HEK293 (cell line): ENCODE measurements around the gene ZNF675.

Experiments used
- CTCF ChIA-PET: fragments of 350-600 bp; formaldehyde crosslinking; extraction: SDS; loops from one replicate; lab custom pipeline; 2021; ENCODE audit warnings: antibody characterized with exemption; lab: Yijun Ruan, JAX
- POLR2A ChIA-PET: fragments of 300-600 bp; formaldehyde crosslinking; extraction: SDS; loops from one replicate; lab custom pipeline; 2020; ENCODE audit warnings: antibody characterized with exemption, inconsistent platforms; lab: Yijun Ruan, JAX
- H3K27ac ChIP-seq: fragments of 200-500 bp; sonication (Bioruptor generic); 2 replicates; pipeline ENCODE4 v1.5.1; 2014; ENCODE audit warnings: low read depth, low read length, control low read depth, inconsistent platforms; ENCODE audit errors: extremely low read depth
- H3K36me3 ChIP-seq, 2 experiments: fragments of 200-500 bp in 1 of 2; sonication (Bioruptor generic) in 1 of 2; 1 replicate in 1 of 2; 2 replicates in 1 of 2; pipeline ENCODE4 v1.5.1; 2014 to 2017; ENCODE audit warnings: inconsistent platforms in 2 of 2, low read length in 2 of 2; ENCODE audit not compliant: control insufficient read depth in 2 of 2, insufficient read depth in 1 of 2
- H3K4me1 ChIP-seq: fragments of 200-500 bp; sonication (Bioruptor generic); 2 replicates; pipeline ENCODE4 v1.5.1; 2014; ENCODE audit warnings: mild to moderate bottlenecking, low read length, inconsistent platforms; ENCODE audit not compliant: control insufficient read depth, insufficient read depth
- H3K4me3 ChIP-seq: 2 replicates; pipeline ENCODE4 v1.5.1; 2011; ENCODE audit warnings: low read depth, mild to moderate bottlenecking, control low read depth, low read length, moderate library complexity
- H3K9me3 ChIP-seq: fragments of 200-500 bp; sonication (Bioruptor generic); 2 replicates; pipeline ENCODE4 v1.5.1; 2014; ENCODE audit warnings: low read depth, low read length, inconsistent platforms; ENCODE audit not compliant: control insufficient read depth, insufficient read depth
- GLI4 ChIP-seq: fragments of 450-650 bp; formaldehyde crosslinking; IDR thresholded peaks from 2 replicates; pipeline ENCODE4 v1.5.1; 2016; ENCODE audit warnings: missing biosample characterization, missing genetic modification characterization
- KLF9 ChIP-seq: fragments of 450-650 bp; formaldehyde crosslinking; IDR thresholded peaks from 2 replicates; pipeline ENCODE4 v1.5.1; 2016; ENCODE audit warnings: missing biosample characterization, missing genetic modification characterization, low read depth
- MYNN ChIP-seq: fragments of 450-650 bp; formaldehyde crosslinking; IDR thresholded peaks from 2 replicates; pipeline ENCODE4 v1.5.1; 2016; ENCODE audit warnings: missing biosample characterization, missing genetic modification characterization, borderline replicate concordance
- PRDM2 ChIP-seq: fragments of 450-650 bp; formaldehyde crosslinking; IDR thresholded peaks from 2 replicates; pipeline ENCODE4 v1.5.1; 2016; ENCODE audit warnings: missing biosample characterization, missing genetic modification characterization, borderline replicate concordance
- PRDM4 ChIP-seq: fragments of 450-650 bp; formaldehyde crosslinking; IDR thresholded peaks from 2 replicates; pipeline ENCODE4 v1.5.1; 2017; ENCODE audit warnings: missing biosample characterization, missing genetic modification characterization
- PRDM6 ChIP-seq: fragments of 450-650 bp; formaldehyde crosslinking; IDR thresholded peaks from 2 replicates; pipeline ENCODE4 v1.5.1; 2017; ENCODE audit warnings: missing biosample characterization, missing genetic modification characterization
- ZFHX2 ChIP-seq: fragments of 450-650 bp; formaldehyde crosslinking; conservative IDR thresholded peaks from 2 replicates; pipeline ENCODE4 v1.5.1; 2016; ENCODE audit warnings: missing biosample characterization, missing genetic modification characterization
- ZNF114 ChIP-seq: fragments of 450-650 bp; formaldehyde crosslinking; IDR thresholded peaks from 2 replicates; pipeline ENCODE4 v1.5.0; 2017; ENCODE audit warnings: missing biosample characterization, missing genetic modification characterization
- ZNF157 ChIP-seq: fragments of 450-650 bp; formaldehyde crosslinking; IDR thresholded peaks from 2 replicates; pipeline ENCODE4 v1.5.1; 2016; ENCODE audit warnings: missing biosample characterization, missing genetic modification characterization
- ZNF184 ChIP-seq: fragments of 450-650 bp; IDR thresholded peaks from 2 replicates; pipeline ENCODE4 v1.5.1; 2018; ENCODE audit warnings: missing biosample characterization, mild to moderate bottlenecking, missing genetic modification characterization
- ZNF221 ChIP-seq: fragments of 450-650 bp; formaldehyde crosslinking; IDR thresholded peaks from 2 replicates; pipeline ENCODE4 v1.5.1; 2017; ENCODE audit warnings: missing biosample characterization, missing genetic modification characterization, borderline replicate concordance
- ZNF354C ChIP-seq: fragments of 450-650 bp; formaldehyde crosslinking; IDR thresholded peaks from 2 replicates; pipeline ENCODE4 v1.5.1; 2016; ENCODE audit warnings: missing biosample characterization, missing genetic modification characterization, low read depth, borderline replicate concordance
- ZNF514 ChIP-seq: fragments of 450-650 bp; formaldehyde crosslinking; IDR thresholded peaks from 2 replicates; pipeline ENCODE4 v1.5.1; 2016; ENCODE audit warnings: missing biosample characterization, missing genetic modification characterization
- ZNF571 ChIP-seq: fragments of 450-650 bp; formaldehyde crosslinking; IDR thresholded peaks from 2 replicates; pipeline ENCODE4 v1.5.0; 2017; ENCODE audit warnings: missing biosample characterization, missing genetic modification characterization
- ZSCAN18 ChIP-seq: fragments of 450-650 bp; formaldehyde crosslinking; IDR thresholded peaks from 2 replicates; pipeline ENCODE4 v1.5.1; 2016; ENCODE audit warnings: missing biosample characterization, missing genetic modification characterization
- ZSCAN23 ChIP-seq: fragments of 450-650 bp; formaldehyde crosslinking; IDR thresholded peaks from 2 replicates; pipeline ENCODE4 v1.5.1; 2016; ENCODE audit warnings: missing biosample characterization, missing genetic modification characterization
- ZSCAN5A ChIP-seq: fragments of 450-650 bp; formaldehyde crosslinking; IDR thresholded peaks from 2 replicates; pipeline ENCODE4 v1.5.1; 2016; ENCODE audit warnings: missing biosample characterization, missing genetic modification characterization

Gene ZNF675

GRCh38 chr19:23665651-23666410, 21.2 kb downstream of the ZNF675 start:
- Histone ChIP-seq H3K9me3 (no peaks in the 10 kb centered on the region), H3K27ac (no peak overlapping the region), H3K36me3 (peaks cover 20 to 49% of the 10 kb centered on the region in 2 experiments), H3K4me3 (no peak overlapping the region), H3K4me1 (no peaks in the 10 kb centered on the region)
- CTCF ChIA-PET: no interaction called here
- POLR2A ChIA-PET: interaction anchor here (0.6 kb wide), 1 partner anchor 425 kb away, joined by 3 read pairs; no protein-coding TSS in a partner anchor
- no peak for TF ChIP-seq ZNF354C (tag by site-specific recombination)
- TF ChIP-seq ZSCAN5A (tag by site-specific recombination): no peak
- no peak for TF ChIP-seq ZNF571
- no peak for TF ChIP-seq MYNN (tag by site-specific recombination)
- no peak for TF ChIP-seq ZNF157 (tag by site-specific recombination)
- no peak for TF ChIP-seq PRDM2 (tag by site-specific recombination)
- no peak for TF ChIP-seq KLF9
- no peak for TF ChIP-seq ZSCAN18 (tag by site-specific recombination)
- TF ChIP-seq ZSCAN23 (tag by site-specific recombination): no peak
- TF ChIP-seq ZNF184 (tag by site-specific recombination): no peak
- no peak for TF ChIP-seq ZNF514 (tag by site-specific recombination)
- no peak for TF ChIP-seq PRDM6
- TF ChIP-seq ZNF221 (tag by site-specific recombination): no peak
- TF ChIP-seq ZNF114 (tag by site-specific recombination): no peak
- no peak for TF ChIP-seq GLI4 (tag by site-specific recombination)
- no peak for TF ChIP-seq ZFHX2 (tag by site-specific recombination)
- no peak for TF ChIP-seq PRDM4 (tag by site-specific recombination)
